Small intestine (tissue), 16 donors: ENCODE measurements around the gene KLKB1. TPM values are rescaled to one million over a fixed set of nuclear protein-coding genes. Genes with fewer than 3 reads are reported as not detected.

Experiments
- DNase-seq, 2 donors: peaks; one replicate each; pipeline versions ENCODE4 v3.0.0 to v3.0.0-alpha.2; 2013
- FAIRE-seq: peaks from 2 replicates; lab custom pipeline; 2012; peaks lifted over from hg19 to GRCh38; lab: Jason Lieb, UNC
- H3K27ac ChIP-seq, 3 donors: one replicate each; pipeline ENCODE4 v1.5.1; 2013; ENCODE audit warnings: low read length in 2 of 3, mild to moderate bottlenecking in 2 of 3, control low read depth in 1 of 3, inconsistent platforms in 1 of 3, low read depth in 1 of 3, moderate library complexity in 1 of 3
- H3K27me3 ChIP-seq, 3 donors: one replicate each; pipeline ENCODE4 v1.6.1; 2013; ENCODE audit warnings: low read length in 3 of 3, inconsistent platforms in 1 of 3; ENCODE audit not compliant: control insufficient read depth in 3 of 3, insufficient read depth in 3 of 3
- H3K36me3 ChIP-seq, 3 donors: one replicate each; pipeline ENCODE4 v1.6.1; 2013; ENCODE audit warnings: low read length in 3 of 3, inconsistent platforms in 1 of 3, low read depth in 1 of 3, mild to moderate bottlenecking in 1 of 3, moderate library complexity in 1 of 3; ENCODE audit not compliant: control insufficient read depth in 3 of 3, insufficient read depth in 2 of 3
- H3K4me1 ChIP-seq, 3 donors: one replicate each; pipeline ENCODE4 v1.6.1; 2013; ENCODE audit warnings: low read length in 2 of 3, inconsistent platforms in 1 of 3, low read depth in 1 of 3, mild to moderate bottlenecking in 1 of 3, moderate library complexity in 1 of 3; ENCODE audit not compliant: control insufficient read depth in 3 of 3, insufficient read depth in 2 of 3
- H3K4me3 ChIP-seq, 3 donors: one replicate each; pipeline ENCODE4 v1.5.1; 2013; ENCODE audit warnings: low read length in 3 of 3, control low read depth in 1 of 3, inconsistent platforms in 1 of 3, low read depth in 1 of 3, mild to moderate bottlenecking in 1 of 3, moderate library complexity in 1 of 3
- H3K9me3 ChIP-seq, 2 donors: one replicate each; pipeline ENCODE4 v1.6.1; 2013; ENCODE audit warnings: low read depth in 1 of 2, low read length in 1 of 2; ENCODE audit not compliant: control insufficient read depth in 2 of 2, insufficient read depth in 1 of 2
- WGBS, 3 donors: extraction: QIAGEN DNeasy Blood & Tissue Kit; methylation state at CpG; one replicate each; pipeline ENCODE4 v1.1.7; 2013; 5-methylcytosine and 5-hydroxymethylcytosine counted together
- long read RNA-seq, 10 donors: transcript quantifications; one replicate each; lab custom pipeline, GENCODE V29; 2026
- polyA plus RNA-seq, 4 donors: library from polyadenylated mRNA; stranded (reverse) in 3 of 4; unstranded in 1 of 4; fragments of 200-250 nt in 3 of 4; fragments of 120-200 nt in 1 of 4; gene quantifications; one replicate each; pipeline versions ENCODE4 v1.2.1 to v1.2.3, GENCODE V29; 2013
- donor health status: healthy with polysubstance abuse.
- donor health status: control.
- donor health status: control.
- donor health status: Bipolar disorder and iron deficiency.
- donor health status: healthy.

Gene KLKB1
- 10 to 100 TPM in 2 of 4 donors, 1 to 10 TPM in 2; 1.2 to 25.0 (median 9.7) TPM for polyA plus RNA-seq
- long read RNA-seq, donor 1, result 0 reads
- long read RNA-seq, donor 2, result 0 reads
- long read RNA-seq, donor 3, result 0 reads
- long read RNA-seq, donor 4, result 0 reads
- long read RNA-seq, donor 5, result 0 reads
- long read RNA-seq, donor 6, result 0 reads
- long read RNA-seq, donor 7, result 0 reads
- long read RNA-seq, donor 8, result 0 reads
- long read RNA-seq, donor 9, result 0 reads
- long read RNA-seq, donor 10, result 0 reads

DNA sequence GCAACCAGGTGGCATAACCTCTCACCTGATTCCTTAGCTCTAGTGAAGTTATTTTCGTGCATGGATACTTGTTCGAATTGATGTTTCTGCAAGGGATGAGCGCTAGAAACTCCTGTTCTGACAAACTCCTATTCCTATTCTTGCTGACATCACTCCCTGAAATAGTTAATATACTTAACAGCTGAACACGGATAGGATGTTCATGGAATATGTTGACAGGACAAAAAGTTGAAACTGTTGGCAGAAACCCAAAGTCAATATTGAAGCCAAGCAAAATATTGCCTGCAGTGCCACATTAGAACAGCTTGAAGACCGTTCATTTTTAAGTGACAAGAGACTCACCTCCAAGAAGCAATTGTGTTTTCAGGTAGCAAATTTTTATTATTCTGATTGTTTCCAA lies at the start of gene KLKB1:
Gene KLKB1, plus strand, starts transcription at position 287 of the 400 bp plus-strand sequence. CDS start 689 bp downstream, outside the sequence.
- DNase-seq (peak; percentile 48 to 62), FAIRE-seq (no peak)
- H3K4me3 ChIP-seq, result no peak within 1 kb of the TSS
- H3K9me3 ChIP-seq, result peaks cover 0 to 31% of the 10 kb centered on the region in 2 donors
- H3K27ac ChIP-seq, result no peak within 1 kb of the TSS
- H3K27me3 ChIP-seq, result no peaks in the 10 kb centered on the region
- 51 to 71% (median 57%) methylated on average over 5 of the region's 5 CpGs for WGBS, 3 donors
- peaks cover 0 to 5% (median 0%) of the 10 kb centered on the region in 3 donors for H3K4me1 ChIP-seq
- peaks cover 0 to 3% (median 1%) of the 10 kb centered on the region in 3 donors for H3K36me3 ChIP-seq

DNA sequence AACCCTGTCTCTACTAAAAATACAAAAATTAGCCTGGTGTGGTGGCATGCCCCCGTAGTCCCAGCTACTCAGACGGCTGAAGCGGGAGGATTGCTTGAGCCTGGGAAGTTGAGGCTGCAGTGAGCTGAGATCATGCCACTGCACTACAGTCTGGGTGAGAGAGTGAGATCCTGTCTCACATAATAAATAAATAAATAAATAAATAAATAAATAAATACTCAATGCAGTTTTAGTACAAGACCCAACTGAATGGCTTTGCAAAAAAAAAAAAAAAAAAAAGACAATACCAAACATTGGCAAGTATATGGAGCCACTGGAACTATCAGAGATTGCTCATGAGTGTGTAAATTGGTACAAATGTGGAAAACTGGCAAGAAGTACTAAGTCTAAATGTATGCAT lies 39.2 kb upstream of the KLKB1 start:
- FAIRE-seq, result no peak
- no peaks in the 10 kb centered on the region for H3K36me3 ChIP-seq
- no peak overlapping the region for H3K27ac ChIP-seq
- no peaks in the 10 kb centered on the region for H3K9me3 ChIP-seq
- H3K27me3 ChIP-seq, result no peaks in the 10 kb centered on the region
- DNase-seq, result no peak
- peaks cover 3 to 15% (median 7%) of the 10 kb centered on the region in 3 donors for H3K4me1 ChIP-seq
- H3K4me3 ChIP-seq, result no peak overlapping the region
- WGBS, 3 donors, result 76 to 97% (median 84%) methylated on average over 3 of the region's 3 CpGs

DNA sequence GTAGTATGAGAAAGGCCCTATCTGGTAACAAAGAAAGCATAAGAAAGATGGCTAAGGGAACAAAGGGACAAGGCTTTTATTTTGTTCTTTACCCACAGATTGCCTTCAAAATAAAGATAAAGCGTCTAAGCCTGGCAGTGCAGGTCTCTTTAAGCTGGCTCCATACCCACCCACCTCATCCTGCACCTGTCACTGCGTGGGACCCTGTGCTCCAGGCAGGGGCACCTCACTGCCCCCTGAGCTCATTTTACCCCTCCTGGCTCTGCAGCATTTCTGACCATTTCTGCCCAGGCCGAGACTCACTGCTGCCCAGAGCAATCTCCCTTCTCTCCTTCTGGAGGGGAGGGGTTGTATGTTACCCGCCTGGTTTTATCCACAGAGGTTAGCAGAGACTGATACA lies 37.7 kb upstream of the KLKB1 start:
- FAIRE-seq (no peak), DNase-seq (peak in 1 of 2 donors; percentile 37)
- 16 to 47% (median 31%) methylated on average over 4 of the region's 4 CpGs for WGBS, 3 donors
- no peak overlapping the region for H3K4me3 ChIP-seq
- no peaks in the 10 kb centered on the region for H3K9me3 ChIP-seq
- peaks cover 0 to 7% (median 0%) of the 10 kb centered on the region in 3 donors for H3K36me3 ChIP-seq
- peaks cover 7 to 22% (median 9%) of the 10 kb centered on the region in 3 donors for H3K4me1 ChIP-seq
- no peaks in the 10 kb centered on the region for H3K27me3 ChIP-seq
- H3K27ac ChIP-seq, result peak overlapping the region; percentile 30 to 100 (median 70)

DNA sequence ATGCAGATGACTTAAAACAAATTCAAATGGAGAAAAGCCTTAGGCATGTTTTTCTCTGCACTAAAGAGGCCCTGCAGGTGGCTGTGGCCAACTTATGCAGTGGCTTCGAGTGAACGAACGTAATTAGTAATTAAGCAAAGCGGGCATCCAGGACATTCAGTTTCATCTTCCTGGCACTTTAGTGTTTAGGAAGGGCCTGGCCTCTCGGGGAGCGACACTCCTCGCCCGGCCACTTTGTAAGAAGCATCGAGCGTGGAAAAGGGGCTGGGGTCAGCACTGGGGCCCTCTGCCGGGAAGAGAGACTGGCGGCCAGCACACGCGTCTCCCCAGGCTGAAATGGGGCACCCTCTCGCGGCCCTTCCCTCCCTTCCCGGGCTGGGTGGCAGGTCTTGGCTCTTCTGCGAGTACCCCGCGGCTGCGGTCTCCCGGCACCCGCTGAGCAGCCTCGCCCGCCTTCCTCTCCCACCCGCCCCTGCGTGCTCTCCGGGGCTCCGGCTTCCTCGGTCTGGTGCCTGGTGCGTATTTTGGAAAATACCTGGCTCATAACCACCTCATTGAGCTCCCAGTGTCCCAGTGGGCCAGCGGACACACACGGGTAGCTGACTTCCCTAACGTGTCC lies 36.6 kb upstream of the KLKB1 start:
- 0 to 1% (median 0%) methylated on average over 26 to 34 of the region's 34 CpGs for WGBS, 3 donors
- Histone ChIP-seq H3K27me3 (no peaks in the 10 kb centered on the region), H3K4me3 (peak overlapping the region; percentile 85 to 100 (median 95)), H3K9me3 (no peaks in the 10 kb centered on the region), H3K27ac (peak overlapping the region; percentile 99 to 100 (median 100)), H3K4me1 (peaks cover 7 to 22% (median 9%) of the 10 kb centered on the region in 3 donors), H3K36me3 (peaks cover 0 to 13% (median 4%) of the 10 kb centered on the region in 3 donors)
- no peak for FAIRE-seq
- DNase-seq, result peak in 1 of 2 donors; percentile 47

DNA sequence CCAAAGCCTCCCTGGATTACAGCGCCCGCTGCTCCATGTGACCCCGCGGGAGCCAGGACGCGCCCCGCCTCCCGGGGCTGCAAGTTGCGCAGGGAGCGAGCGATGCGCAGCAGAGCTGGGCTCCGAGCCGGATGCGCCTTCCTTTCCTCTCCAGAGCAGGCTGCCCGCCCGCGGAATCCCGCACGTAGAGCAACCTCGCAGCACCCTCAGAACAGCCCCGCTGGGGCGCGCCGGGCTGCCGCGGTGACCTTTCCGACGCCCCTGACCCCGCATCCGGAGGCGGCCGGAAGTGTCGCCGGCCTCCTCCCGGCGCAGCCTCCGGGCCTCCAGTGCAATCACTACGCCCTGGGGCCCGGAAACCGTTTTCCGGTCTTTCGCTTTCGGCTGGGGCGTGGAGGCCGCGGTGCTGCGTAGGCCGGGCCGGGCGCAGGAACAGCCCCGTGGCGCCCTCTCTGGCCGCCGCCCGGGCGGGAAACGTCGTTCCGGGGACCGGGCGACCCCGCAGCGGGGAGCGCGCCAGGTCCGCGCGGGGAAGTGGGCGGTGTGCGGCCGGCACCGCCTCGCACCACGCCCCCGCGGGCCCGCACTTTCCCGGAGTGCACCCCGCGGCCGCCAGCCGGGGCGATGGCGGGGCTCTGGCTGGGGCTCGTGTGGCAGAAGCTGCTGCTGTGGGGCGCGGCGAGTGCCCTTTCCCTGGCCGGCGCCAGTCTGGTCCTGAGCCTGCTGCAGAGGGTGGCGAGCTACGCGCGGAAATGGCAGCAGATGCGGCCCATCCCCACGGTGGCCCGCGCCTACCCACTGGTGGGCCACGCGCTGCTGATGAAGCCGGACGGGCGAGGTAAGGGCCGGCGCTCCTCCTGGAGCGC lies 35.9 kb upstream of the KLKB1 start, which contains the start of gene CYP4V2:
Gene CYP4V2, plus strand, starts transcription at position 368 of the 866 bp plus-strand sequence. Its CDS starts 257 bp downstream, at position 625.
- 0 to 1% (median 0%) methylated on average over 56 to 107 of the region's 107 CpGs for WGBS, 3 donors
- Histone ChIP-seq H3K36me3 (peaks cover 0 to 18% (median 6%) of the 10 kb centered on the region in 3 donors), H3K4me3 (peak within 1 kb of the TSS; percentile 85 to 100 (median 95)), H3K4me1 (peaks cover 7 to 22% (median 9%) of the 10 kb centered on the region in 3 donors), H3K27me3 (no peaks in the 10 kb centered on the region), H3K27ac (peak within 1 kb of the TSS; percentile 99 to 100 (median 100)), H3K9me3 (peaks cover 0 to 2% of the 10 kb centered on the region in 2 donors)
- DNase-seq, result peak; percentile 90 to 96
- no peak for FAIRE-seq

DNA sequence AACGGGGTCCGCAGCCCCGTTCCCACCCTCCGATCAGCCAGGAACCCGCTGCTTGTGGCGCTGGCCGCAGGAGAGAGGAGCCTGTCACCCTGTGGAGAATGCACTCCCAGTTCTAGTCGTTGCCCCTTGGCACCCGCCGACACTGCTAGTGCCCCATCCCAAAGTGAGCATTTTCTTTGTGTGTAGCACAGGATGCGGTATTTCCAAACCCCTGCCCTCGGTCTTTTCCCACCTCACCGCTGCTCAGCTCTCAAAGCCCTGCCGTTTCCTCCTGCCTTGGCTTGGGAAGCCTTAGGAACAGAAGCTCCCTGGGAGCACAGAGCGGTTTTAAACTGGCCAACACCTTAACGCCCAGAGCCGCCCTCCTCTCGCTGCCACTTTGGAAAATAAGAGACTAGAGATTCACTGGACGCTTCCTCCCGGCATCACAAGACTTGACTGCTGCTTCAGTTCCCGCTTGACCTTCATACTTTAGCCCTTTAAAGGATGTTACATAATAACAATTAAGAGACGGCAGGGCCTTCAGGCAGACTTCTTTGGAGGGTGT lies 35.2 kb upstream of the KLKB1 start:
- H3K27me3 ChIP-seq, result no peaks in the 10 kb centered on the region
- 0 to 1% (median 1%) methylated on average over 18 to 22 of the region's 22 CpGs for WGBS, 3 donors
- DNase-seq, result peak; percentile 76 to 85
- H3K4me1 ChIP-seq, result peaks cover 7 to 22% (median 9%) of the 10 kb centered on the region in 3 donors
- peak overlapping the region; percentile 85 to 100 (median 95) for H3K4me3 ChIP-seq
- peaks cover 0 to 21% (median 6%) of the 10 kb centered on the region in 3 donors for H3K36me3 ChIP-seq
- H3K27ac ChIP-seq, result peak overlapping the region; percentile 99 to 100 (median 100)
- FAIRE-seq, result no peak
- H3K9me3 ChIP-seq, result peaks cover 0 to 2% of the 10 kb centered on the region in 2 donors

DNA sequence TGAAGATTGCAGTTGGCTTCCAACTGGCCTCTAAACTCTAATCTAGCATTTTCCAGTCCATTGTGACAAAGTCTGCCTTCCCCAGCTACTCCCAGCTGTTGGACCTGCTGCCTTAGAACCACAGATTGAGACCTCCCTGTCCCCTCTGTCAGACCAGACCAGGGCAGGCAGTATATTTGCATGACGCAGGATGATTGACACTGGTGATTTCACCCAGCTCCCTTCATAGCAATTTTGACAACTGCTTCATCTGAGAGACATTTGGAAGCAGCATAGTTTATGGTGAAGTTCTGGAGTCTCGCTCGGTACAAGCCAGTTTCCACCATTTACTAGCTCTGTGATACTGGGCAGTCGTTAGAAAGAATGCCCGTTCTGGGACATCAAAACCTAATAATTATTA lies 33.5 kb upstream of the KLKB1 start:
- Histone ChIP-seq H3K4me1 (peaks cover 7 to 22% (median 9%) of the 10 kb centered on the region in 3 donors), H3K36me3 (peaks cover 6 to 25% (median 6%) of the 10 kb centered on the region in 3 donors), H3K4me3 (no peak overlapping the region), H3K27me3 (no peaks in the 10 kb centered on the region), H3K27ac (no peak overlapping the region), H3K9me3 (peaks cover 0 to 2% of the 10 kb centered on the region in 2 donors)
- FAIRE-seq, result no peak
- no peak for DNase-seq
- WGBS, 3 donors, result 91 to 96% (median 93%) methylated on average over 5 of the region's 5 CpGs
